ENCODE results near the gene GRM3. TPM values are rescaled to one million over a fixed set of nuclear protein-coding genes. Genes with fewer than 3 reads are reported as not detected.

Gene GRM3
- total and polyA plus RNA-seq, 2 of the 4 experiments (the other 2 are of a cell fraction), result not detected

DNA sequence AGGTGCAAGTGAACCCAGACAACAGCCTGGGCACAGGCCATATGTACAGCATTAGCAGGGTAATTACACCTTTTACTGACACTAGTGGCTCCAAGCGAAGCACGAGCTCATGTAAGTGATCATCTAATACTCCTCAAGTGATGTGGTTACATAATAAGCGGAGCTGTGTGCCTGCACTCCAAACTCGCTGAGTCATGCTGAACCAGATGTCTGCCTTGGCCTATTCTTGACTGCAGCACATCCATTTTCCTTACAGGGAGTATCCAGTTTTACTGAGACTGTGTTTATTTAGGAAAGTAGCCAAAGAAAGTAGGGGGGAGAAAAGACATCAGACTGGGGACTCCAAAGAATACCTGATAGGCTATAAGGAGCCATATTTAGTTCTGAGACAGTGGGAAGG is 90.1 kb downstream of the GRM3 start:
- no peak overlapping the region for H2BK120ac ChIP-seq (ENCODE audit: low read depth, low read length)
- CTCF ChIA-PET, result no interaction called here

More for the DNA sequence above, 90.1 kb downstream of the GRM3 start:
- Histone ChIP-seq H4K8ac (ENCODE audit: low read depth in 2 of 2, low read length in 2 of 2) (no peak overlapping the region), H3K9ac (ENCODE audit: low read depth, low read length) (no peak overlapping the region), H3K27ac (ENCODE audit: insufficient read depth, low read length) (no peak overlapping the region), H2AK9ac (replicated peaks; ENCODE audit: low read depth, low read length, poor library complexity) (no peak overlapping the region), H3K4me3 (ENCODE audit: insufficient read depth, low read depth, low read length) (no peak overlapping the region), H3K56ac (ENCODE audit: extremely low read depth, insufficient read depth, low read length) (no peak overlapping the region), H4K5ac (ENCODE audit: low read depth, low read length) (no peak overlapping the region), H2BK15ac (ENCODE audit: low read depth, low read length) (no peak overlapping the region), H2AFZ (replicated peaks; ENCODE audit: low read length, poor library complexity) (no peak overlapping the region), H3K4ac (ENCODE audit: low read depth, low read length) (no peak overlapping the region), H4K20me1 (ENCODE audit: insufficient read depth, low read length) (no peaks in the 10 kb centered on the region), H3K9me1 (ENCODE audit: insufficient read depth, low read length) (no peaks in the 10 kb centered on the region), H3K27me3 (ENCODE audit: control insufficient read depth, insufficient read depth, low read length) (no peaks in the 10 kb centered on the region), H3K4me2 (ENCODE audit: low read depth, low read length) (no peak overlapping the region), H2BK20ac (ENCODE audit: low read depth, low read length) (no peak overlapping the region), H3K4me1 (ENCODE audit: control insufficient read depth, insufficient read depth, low read length) (no peaks in the 10 kb centered on the region), H3K23ac (ENCODE audit: low read depth, low read length) (no peak overlapping the region), H2AK5ac (ENCODE audit: low read depth, low read length) (no peak overlapping the region), H2BK5ac (ENCODE audit: low read depth, low read length, poor library complexity, severe bottlenecking) (no peak overlapping the region), H4K91ac (ENCODE audit: insufficient read depth, low read depth, low read length) (no peak overlapping the region), H3K79me1 (ENCODE audit: low read depth in 1 of 2, low read length in 2 of 2) (no peaks in the 10 kb centered on the region), H3K14ac (replicated peaks; ENCODE audit: low read depth, low read length) (no peak overlapping the region), H3K18ac (ENCODE audit: low read depth, low read length) (no peak overlapping the region), H3K9me3 (ENCODE audit: control insufficient read depth, insufficient read depth, low read length) (peaks cover 3% of the 10 kb centered on the region), H3K36me3 (ENCODE audit: control insufficient read depth, insufficient read depth, low read length) (no peaks in the 10 kb centered on the region)
- POLR2A ChIA-PET (ENCODE audit: unreplicated experiment), result no interaction called here
- TF ChIP-seq CEBPB (IDR thresholded peaks at IDR 0.05; ENCODE audit: low read depth, low read length), result no peak
- no peak for TF ChIP-seq BHLHE40 (IDR thresholded peaks at IDR 0.05; ENCODE audit: low read depth, low read length)
- peak; percentile 69 for TF ChIP-seq NFE2L2 (IDR thresholded peaks at IDR 0.05; ENCODE audit: low read depth, low read length)
- no peak for ATAC-seq (ENCODE audit: low read depth)
- dilution Hi-C loops (cut with HindIII; ENCODE audit: low sequenced_read_pairs, unreplicated experiment) (no loop called here), in situ Hi-C loops (cut with MboI; ENCODE audit: low sequenced_read_pairs) (no loop called here), intact Hi-C loops (cut with micrococcal nuclease) (no loop called here)
- peak; percentile 0 for DNase-seq
- WGBS, 2 experiments (ENCODE audit: extremely low coverage in 2 of 2, insufficient read length in 1 of 2), result no CpG with 5 or more reads among the region's 4 CpGs
- no TSS peak for BruUV-seq (replicated peaks)
